GM18951 (cell line): ENCODE results near the gene REXO5.
"Not testable (repeated sequence)": the region's sequence is repeated elsewhere in the genome, so short reads cannot be mapped to it uniquely, and the experiment has no call there.

Source experiments
- POLR2A ChIP-seq: IDR thresholded peaks from 4 replicates; pipeline ENCODE4 v1.6.1; 2011; ENCODE audit warnings: mild to moderate bottlenecking; ENCODE audit not compliant: insufficient read length, insufficient read depth; ENCODE audit errors: extremely low read depth
- in situ Hi-C: fragments of 300-500 bp; cut with MboI; formaldehyde crosslinking; loops from one replicate; pipeline ENCODE4 v1.12.0; 2022; ENCODE audit warnings: low sequenced_read_pairs, mixed read lengths, inconsistent platforms; ENCODE audit not compliant: unreplicated experiment

REXO5 gene

GRCh38 chr16:20806168-20807050 lies at the start of gene REXO5, which contains the start of gene ERI2:
Gene REXO5, plus strand, starts transcription at chr16:20806527. Its CDS starts 427 bp downstream, at chr16:20806954.
Gene ERI2, minus strand, starts transcription at chr16:20806472. Its CDS starts 42 bp downstream, at chr16:20806430.
- in situ Hi-C loops: no loop called here
- peak; percentile 83 for TF ChIP-seq POLR2A

- in situ Hi-C loops: no loop called here
- no peak for TF ChIP-seq POLR2A
Observed at GRCh38 chr16:20760346-20760745, 46.0 kb upstream of the REXO5 start.

- TF ChIP-seq POLR2A: no peak
- in situ Hi-C loops: no loop called here
Observed at GRCh38 chr16:20761175-20761574, 45.2 kb upstream of the REXO5 start.

- in situ Hi-C loops: no loop called here
- TF ChIP-seq POLR2A: no peak
Observed at GRCh38 chr16:20762404-20763123, 43.8 kb upstream of the REXO5 start.

GRCh38 chr16:20763461-20764232 lies 42.7 kb upstream of the REXO5 start, which contains the start of gene ACSM3:
Gene ACSM3, plus strand, starts transcription at chr16:20764014. Its CDS starts 6,021 bp downstream, at chr16:20770035.
- peak; percentile 54 for TF ChIP-seq POLR2A
- in situ Hi-C loops: no loop called here

GRCh38 chr16:20764448-20764847 lies 41.9 kb upstream of the REXO5 start:
- in situ Hi-C loops: not testable (repeated sequence)

- TF ChIP-seq POLR2A: no peak
- in situ Hi-C loops: no loop called here
Observed at GRCh38 chr16:20765732-20766131, 40.6 kb upstream of the REXO5 start.

- in situ Hi-C loops: no loop called here
Observed at GRCh38 chr16:20766294-20766693, 40.0 kb upstream of the REXO5 start.

GRCh38 chr16:20767577-20767976 lies 38.8 kb upstream of the REXO5 start:
- TF ChIP-seq POLR2A: no peak
- in situ Hi-C loops: no loop called here

More at GRCh38 chr16:20766294-20766693, 40.0 kb upstream of the REXO5 start:
- TF ChIP-seq POLR2A: no peak

- in situ Hi-C loops: no loop called here
- TF ChIP-seq POLR2A: no peak
Observed at GRCh38 chr16:20768121-20768520, 38.2 kb upstream of the REXO5 start.

- in situ Hi-C loops: no loop called here
- no peak for TF ChIP-seq POLR2A
Observed at GRCh38 chr16:20768818-20769217, 37.5 kb upstream of the REXO5 start.

- no peak for TF ChIP-seq POLR2A
- in situ Hi-C loops: no loop called here
Observed at GRCh38 chr16:20773679-20774078, 32.6 kb upstream of the REXO5 start.
